OCI-LY3 (cell line): ENCODE data around the gene ASXL1.

Experiments used
- EZH2phosphoT487 ChIP-seq: fragments of 200-600 bp; shearing (Covaris generic); IDR thresholded peaks from 2 replicates; pipeline ENCODE4 v1.6.1; 2018; ENCODE audit warnings: antibody characterized with exemption, mixed run types, low read depth
- TF ChIP-seq, protein P1 (sequence below): fragments of 200-600, 300-600 bp; sonication (generic); IDR thresholded peaks from 2 replicates; pipeline ENCODE4 v1.5.1; 2014; ENCODE audit warnings: antibody characterized with exemption, low read length, low read depth

DNA sequence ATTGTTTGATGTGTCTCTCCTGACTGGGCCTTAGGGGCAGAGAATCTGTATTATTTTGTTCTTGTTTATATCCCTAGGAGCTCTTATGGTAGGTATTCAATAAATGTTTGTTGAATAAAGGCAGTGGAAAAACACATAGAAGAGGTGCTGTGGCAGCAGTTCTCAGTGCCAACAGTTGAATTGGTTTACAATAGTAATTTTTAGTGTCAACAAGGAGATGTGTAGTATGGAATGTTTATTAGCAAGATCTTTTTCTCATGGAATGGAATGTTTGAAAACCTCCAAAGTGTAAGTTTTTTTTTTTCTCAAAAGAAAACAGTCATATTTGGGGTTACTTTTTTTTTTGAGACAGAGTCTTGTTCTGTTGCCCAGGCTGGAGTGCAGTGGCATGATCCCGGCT is 28.0 kb downstream of the ASXL1 start:
- TF ChIP-seq, protein P1, sequence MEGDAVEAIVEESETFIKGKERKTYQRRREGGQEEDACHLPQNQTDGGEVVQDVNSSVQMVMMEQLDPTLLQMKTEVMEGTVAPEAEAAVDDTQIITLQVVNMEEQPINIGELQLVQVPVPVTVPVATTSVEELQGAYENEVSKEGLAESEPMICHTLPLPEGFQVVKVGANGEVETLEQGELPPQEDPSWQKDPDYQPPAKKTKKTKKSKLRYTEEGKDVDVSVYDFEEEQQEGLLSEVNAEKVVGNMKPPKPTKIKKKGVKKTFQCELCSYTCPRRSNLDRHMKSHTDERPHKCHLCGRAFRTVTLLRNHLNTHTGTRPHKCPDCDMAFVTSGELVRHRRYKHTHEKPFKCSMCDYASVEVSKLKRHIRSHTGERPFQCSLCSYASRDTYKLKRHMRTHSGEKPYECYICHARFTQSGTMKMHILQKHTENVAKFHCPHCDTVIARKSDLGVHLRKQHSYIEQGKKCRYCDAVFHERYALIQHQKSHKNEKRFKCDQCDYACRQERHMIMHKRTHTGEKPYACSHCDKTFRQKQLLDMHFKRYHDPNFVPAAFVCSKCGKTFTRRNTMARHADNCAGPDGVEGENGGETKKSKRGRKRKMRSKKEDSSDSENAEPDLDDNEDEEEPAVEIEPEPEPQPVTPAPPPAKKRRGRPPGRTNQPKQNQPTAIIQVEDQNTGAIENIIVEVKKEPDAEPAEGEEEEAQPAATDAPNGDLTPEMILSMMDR, result no peak
- TF ChIP-seq EZH2phosphoT487, result no peak
